Mesendoderm (in vitro differentiated cells): ENCODE results near the gene KIF1A.

ENCODE experiments used
- DNase-seq: peaks from one replicate; pipeline ENCODE4 v3.0.0; 2013
- H2AK5ac ChIP-seq: 2 replicates; pipeline ENCODE4 v1.6.1; 2013; ENCODE audit warnings: low read length, inconsistent platforms
- H2BK120ac ChIP-seq: 2 replicates; pipeline ENCODE4 v1.6.1; 2013; ENCODE audit warnings: low read depth, mild to moderate bottlenecking, low read length, moderate library complexity, mixed read lengths
- H2BK15ac ChIP-seq: replicated peaks from 2 replicates; pipeline ENCODE4 v1.6.1; 2013; ENCODE audit warnings: low read depth, mild to moderate bottlenecking, moderate library complexity
- H2BK5ac ChIP-seq: 2 replicates; pipeline ENCODE4 v1.6.1; 2013; ENCODE audit warnings: low read length, inconsistent platforms
- H3K18ac ChIP-seq: 2 replicates; pipeline ENCODE4 v1.6.1; 2013; ENCODE audit warnings: mild to moderate bottlenecking, low read length, mixed read lengths
- H3K23ac ChIP-seq: one replicate; pipeline ENCODE4 v1.6.1; 2013; ENCODE audit warnings: low read length
- H3K27ac ChIP-seq: 2 replicates; pipeline ENCODE4 v1.5.1; 2013; ENCODE audit warnings: low read depth, mild to moderate bottlenecking, inconsistent platforms, low read length, moderate library complexity
- H3K27me3 ChIP-seq: 2 replicates; pipeline ENCODE4 v1.6.1; 2013; ENCODE audit warnings: low read length, control low read depth, mild to moderate bottlenecking, inconsistent platforms; ENCODE audit not compliant: insufficient read depth, poor library complexity
- H3K36me3 ChIP-seq: 2 replicates; pipeline ENCODE4 v1.6.1; 2013; ENCODE audit warnings: low read length, inconsistent platforms; ENCODE audit not compliant: control insufficient read depth, insufficient read depth
- H3K4ac ChIP-seq: one replicate; pipeline ENCODE4 v1.6.1; 2013; ENCODE audit warnings: low read depth, mild to moderate bottlenecking, low read length, moderate library complexity
- H3K4me1 ChIP-seq: 2 replicates; pipeline ENCODE4 v1.6.1; 2013; ENCODE audit warnings: low read depth, low read length, inconsistent platforms; ENCODE audit not compliant: control insufficient read depth
- H3K4me2 ChIP-seq: 2 replicates; pipeline ENCODE4 v1.6.1; 2013; ENCODE audit warnings: low read length
- H3K4me3 ChIP-seq: 2 replicates; pipeline ENCODE4 v1.5.1; 2013; ENCODE audit warnings: mild to moderate bottlenecking, low read length
- H3K56ac ChIP-seq: one replicate; pipeline ENCODE4 v1.6.1; 2013; ENCODE audit warnings: low read length
- H3K79me1 ChIP-seq: 2 replicates; pipeline ENCODE4 v1.6.1; 2013; ENCODE audit warnings: low read length, inconsistent platforms
- H3K79me2 ChIP-seq: 2 replicates; pipeline ENCODE4 v1.6.1; 2013; ENCODE audit warnings: mild to moderate bottlenecking, low read length; ENCODE audit not compliant: control insufficient read depth, insufficient read depth
- H3K9ac ChIP-seq: 2 replicates; pipeline ENCODE4 v1.6.1; 2013; ENCODE audit warnings: low read length, inconsistent platforms
- H4K5ac ChIP-seq: one replicate; pipeline ENCODE4 v1.6.1; 2013; ENCODE audit warnings: low read length
- H4K8ac ChIP-seq: one replicate; pipeline ENCODE4 v1.6.1; 2013; ENCODE audit warnings: low read depth, mild to moderate bottlenecking, control low read depth, low read length, moderate library complexity
- WGBS: extraction: QIAGEN DNeasy Blood & Tissue Kit; methylation state at CpG from one replicate; pipeline ENCODE4 v1.1.7; 2013; ENCODE audit warnings: low lambda C conversion rate, missing lambda C conversion rate; ENCODE audit not compliant: insufficient coverage; ENCODE audit errors: extremely low coverage; 5-methylcytosine and 5-hydroxymethylcytosine counted together

Gene KIF1A

DNA sequence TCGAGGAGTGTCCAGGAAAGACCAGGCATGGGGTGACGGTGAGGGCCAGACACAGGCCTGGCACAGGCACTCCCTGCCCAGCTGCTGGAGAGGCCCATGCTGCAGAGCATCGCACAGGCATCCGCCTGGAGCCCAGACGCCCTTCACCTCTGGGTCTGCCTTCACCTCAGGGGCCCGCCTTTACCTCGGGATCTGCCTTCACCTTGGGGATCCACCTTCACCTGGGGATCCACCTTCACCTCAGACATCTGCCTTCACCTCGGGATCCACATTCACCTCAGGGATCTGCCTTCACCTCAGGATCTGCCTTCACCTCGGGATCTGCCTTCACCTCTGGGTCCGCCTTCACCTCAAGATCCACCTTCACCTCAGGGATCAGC is 7.7 kb downstream of the KIF1A start:
- no peak overlapping the region for H2AK5ac ChIP-seq
- no peak overlapping the region for H3K27ac ChIP-seq
- no peak overlapping the region for H2BK120ac ChIP-seq
- WGBS, result no CpG with 5 or more reads among the region's 10 CpGs
- H3K23ac ChIP-seq, result no peak overlapping the region
- H3K56ac ChIP-seq, result no peak overlapping the region
- no peak for DNase-seq
- H3K36me3 ChIP-seq, result peaks cover 5% of the 10 kb centered on the region
- H4K5ac ChIP-seq, result no peak overlapping the region
- H3K79me2 ChIP-seq, result peaks cover 67% of the 10 kb centered on the region
- H3K4me1 ChIP-seq, result no peaks in the 10 kb centered on the region
- H3K9ac ChIP-seq, result no peak overlapping the region
- H3K18ac ChIP-seq, result no peak overlapping the region
- H4K8ac ChIP-seq, result no peak overlapping the region
- H3K27me3 ChIP-seq, result no peaks in the 10 kb centered on the region
- H3K4me3 ChIP-seq, result no peak overlapping the region
- no peak overlapping the region for H2BK15ac ChIP-seq
- peaks cover 10% of the 10 kb centered on the region for H3K79me1 ChIP-seq
- H3K4me2 ChIP-seq, result no peak overlapping the region
- H3K4ac ChIP-seq, result no peak overlapping the region
- no peak overlapping the region for H2BK5ac ChIP-seq

DNA sequence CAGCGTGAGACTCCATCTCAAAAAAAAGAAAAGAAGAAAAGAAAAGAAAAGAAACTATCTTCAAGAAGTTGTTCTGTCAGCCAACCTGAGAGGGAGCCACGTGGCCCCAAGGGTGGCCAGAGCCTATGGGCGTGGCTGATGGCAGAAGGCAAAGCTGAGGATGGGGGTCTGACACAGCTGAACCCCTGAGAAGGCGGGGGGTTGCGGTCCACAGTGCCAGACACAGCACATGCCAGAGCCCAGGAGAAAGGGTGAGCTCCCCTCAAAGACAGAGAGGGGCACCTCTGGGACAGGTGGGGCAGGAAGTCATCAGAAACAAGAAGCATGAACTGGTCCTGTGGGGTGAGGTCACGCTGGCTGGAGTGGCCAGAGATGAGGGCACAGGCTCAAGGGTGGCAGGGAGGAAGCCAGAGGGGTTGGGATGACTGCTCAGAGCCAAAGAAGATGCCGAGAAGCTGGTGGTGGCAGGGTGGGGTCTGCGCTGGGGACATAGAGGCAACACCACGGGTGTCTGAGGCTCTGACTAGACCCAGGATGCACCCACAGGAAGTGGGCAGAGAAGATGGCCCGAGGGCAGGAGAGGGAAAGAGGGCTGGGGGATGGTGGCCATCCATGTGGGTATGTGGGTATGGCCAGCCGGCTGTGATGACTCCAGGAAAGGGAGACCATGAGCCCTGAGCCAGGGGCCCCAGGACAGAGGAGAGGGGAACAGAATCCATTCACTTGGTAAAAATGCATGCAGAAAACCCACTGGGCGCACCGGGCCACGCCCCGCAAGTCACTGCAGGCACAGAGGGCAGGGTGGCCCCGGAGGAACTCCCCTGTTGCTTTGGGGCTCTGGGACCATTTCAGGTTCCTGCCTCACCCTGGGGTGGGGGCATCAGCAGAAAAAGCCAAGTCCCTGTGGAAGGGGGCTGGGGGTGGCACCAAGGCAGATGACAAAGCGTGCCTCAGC is 8.4 kb downstream of the KIF1A start:
- no peak overlapping the region for H2BK120ac ChIP-seq
- H2BK15ac ChIP-seq, result no peak overlapping the region
- H3K4me1 ChIP-seq, result no peaks in the 10 kb centered on the region
- H3K4ac ChIP-seq, result no peak overlapping the region
- no CpG with 5 or more reads among the region's 17 CpGs for WGBS
- no peak overlapping the region for H3K27ac ChIP-seq
- no peak overlapping the region for H3K56ac ChIP-seq
- no peak overlapping the region for H3K23ac ChIP-seq
- no peak overlapping the region for H3K18ac ChIP-seq
- H4K8ac ChIP-seq, result no peak overlapping the region
- peaks cover 60% of the 10 kb centered on the region for H3K79me2 ChIP-seq
- peaks cover 9% of the 10 kb centered on the region for H3K79me1 ChIP-seq
- DNase-seq, result no peak
- H4K5ac ChIP-seq, result no peak overlapping the region
- H3K4me2 ChIP-seq, result no peak overlapping the region
- no peaks in the 10 kb centered on the region for H3K27me3 ChIP-seq
- H3K4me3 ChIP-seq, result no peak overlapping the region
- H3K9ac ChIP-seq, result no peak overlapping the region
- H2BK5ac ChIP-seq, result no peak overlapping the region
- no peak overlapping the region for H2AK5ac ChIP-seq
- peaks cover 5% of the 10 kb centered on the region for H3K36me3 ChIP-seq

DNA sequence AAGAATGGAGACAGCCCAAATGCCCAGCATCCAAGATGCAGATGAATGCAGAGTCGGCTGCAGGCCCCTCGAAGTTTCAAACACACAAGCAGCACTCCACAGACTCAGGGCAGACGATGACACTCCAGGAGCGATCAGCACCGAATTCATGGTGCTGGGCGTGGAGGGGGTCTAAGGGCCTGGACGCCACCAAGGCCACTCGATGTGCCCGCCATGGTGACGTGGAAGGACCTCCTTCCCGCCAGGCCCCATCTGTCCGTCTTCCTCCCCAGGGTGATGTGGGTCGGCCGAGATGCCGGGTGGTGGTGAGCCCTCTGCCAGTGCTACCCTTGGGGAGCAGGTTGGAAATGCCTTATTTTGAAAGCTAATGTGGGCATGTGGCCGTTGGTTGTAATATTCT is 9.4 kb downstream of the KIF1A start:
- WGBS, result no CpG with 5 or more reads among the region's 16 CpGs
- no peak overlapping the region for H3K4me3 ChIP-seq
- peaks cover 58% of the 10 kb centered on the region for H3K79me2 ChIP-seq
- H2BK120ac ChIP-seq, result no peak overlapping the region
- H2AK5ac ChIP-seq, result no peak overlapping the region
- no peak overlapping the region for H4K5ac ChIP-seq
- peaks cover 3% of the 10 kb centered on the region for H3K36me3 ChIP-seq
- H3K4me2 ChIP-seq, result no peak overlapping the region
- DNase-seq, result no peak
- no peaks in the 10 kb centered on the region for H3K27me3 ChIP-seq
- no peak overlapping the region for H3K18ac ChIP-seq
- H3K9ac ChIP-seq, result no peak overlapping the region
- H3K56ac ChIP-seq, result no peak overlapping the region
- no peak overlapping the region for H4K8ac ChIP-seq
- no peak overlapping the region for H3K23ac ChIP-seq
- H2BK5ac ChIP-seq, result no peak overlapping the region
- H3K79me1 ChIP-seq, result peaks cover 8% of the 10 kb centered on the region
- no peak overlapping the region for H3K4ac ChIP-seq
- H2BK15ac ChIP-seq, result no peak overlapping the region
- H3K4me1 ChIP-seq, result no peaks in the 10 kb centered on the region
- no peak overlapping the region for H3K27ac ChIP-seq

DNA sequence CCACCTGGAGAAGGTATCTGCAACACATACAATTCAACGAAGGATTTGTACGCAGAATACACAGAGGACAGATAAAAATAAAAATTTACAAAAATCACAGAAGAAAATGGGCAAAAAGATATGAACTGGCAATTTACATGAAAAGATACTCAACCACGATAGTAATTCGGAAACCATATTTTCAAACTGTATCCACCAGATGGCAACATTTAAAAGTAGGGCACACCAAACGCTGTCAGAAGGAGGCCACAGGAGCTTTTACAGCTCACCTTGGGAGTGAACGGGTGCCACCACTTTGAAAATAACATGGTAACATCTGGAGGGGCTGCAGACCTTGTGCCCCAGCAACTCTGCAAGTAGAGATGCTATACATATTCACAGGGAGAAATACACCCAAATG is 9.8 kb downstream of the KIF1A start:
- H3K27me3 ChIP-seq, result no peaks in the 10 kb centered on the region
- H3K27ac ChIP-seq, result no peak overlapping the region
- H3K18ac ChIP-seq, result no peak overlapping the region
- H4K8ac ChIP-seq, result no peak overlapping the region
- H2BK120ac ChIP-seq, result no peak overlapping the region
- H3K79me2 ChIP-seq, result peaks cover 53% of the 10 kb centered on the region
- H2BK15ac ChIP-seq, result no peak overlapping the region
- no peak overlapping the region for H2BK5ac ChIP-seq
- H3K56ac ChIP-seq, result no peak overlapping the region
- WGBS, result no CpG with 5 or more reads among the region's 6 CpGs
- no peak overlapping the region for H3K4ac ChIP-seq
- no peak for DNase-seq
- H3K23ac ChIP-seq, result no peak overlapping the region
- H3K4me3 ChIP-seq, result no peak overlapping the region
- H3K4me1 ChIP-seq, result no peaks in the 10 kb centered on the region
- H2AK5ac ChIP-seq, result no peak overlapping the region
- H4K5ac ChIP-seq, result no peak overlapping the region
- H3K4me2 ChIP-seq, result no peak overlapping the region
- H3K36me3 ChIP-seq, result peaks cover 3% of the 10 kb centered on the region
- no peak overlapping the region for H3K9ac ChIP-seq
- H3K79me1 ChIP-seq, result peaks cover 8% of the 10 kb centered on the region

DNA sequence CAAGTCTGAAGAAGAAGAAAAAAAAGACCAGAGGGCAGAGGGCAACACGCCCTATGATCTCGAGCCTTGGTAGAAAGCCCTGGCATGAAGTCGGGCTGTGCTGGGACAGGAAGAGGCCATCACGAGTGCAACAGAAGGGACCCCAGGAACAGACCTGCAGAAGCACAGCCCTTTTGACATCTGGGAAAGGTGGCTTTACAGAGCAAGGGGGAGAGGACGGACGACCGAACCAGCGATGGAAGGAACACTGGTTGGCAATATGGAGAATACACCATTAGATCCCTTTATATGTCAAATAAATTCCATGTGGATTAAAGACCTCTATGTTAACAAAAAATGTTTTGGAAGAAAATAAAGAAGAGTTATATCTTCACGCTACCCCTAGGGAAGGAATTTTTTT is 10.7 kb downstream of the KIF1A start:
- Histone ChIP-seq H3K4me2 (no peak overlapping the region), H3K18ac (no peak overlapping the region), H3K27ac (no peak overlapping the region), H3K79me2 (peaks cover 49% of the 10 kb centered on the region), H2BK120ac (no peak overlapping the region), H3K27me3 (no peaks in the 10 kb centered on the region), H3K56ac (no peak overlapping the region), H3K4me1 (no peaks in the 10 kb centered on the region), H2BK5ac (no peak overlapping the region), H3K9ac (no peak overlapping the region), H3K23ac (no peak overlapping the region), H2BK15ac (no peak overlapping the region), H3K4ac (no peak overlapping the region), H4K5ac (no peak overlapping the region), H2AK5ac (no peak overlapping the region), H3K36me3 (peaks cover 3% of the 10 kb centered on the region), H4K8ac (no peak overlapping the region), H3K79me1 (peaks cover 8% of the 10 kb centered on the region), H3K4me3 (no peak overlapping the region)
- no peak for DNase-seq
- WGBS, result no CpG with 5 or more reads among the region's 9 CpGs

DNA sequence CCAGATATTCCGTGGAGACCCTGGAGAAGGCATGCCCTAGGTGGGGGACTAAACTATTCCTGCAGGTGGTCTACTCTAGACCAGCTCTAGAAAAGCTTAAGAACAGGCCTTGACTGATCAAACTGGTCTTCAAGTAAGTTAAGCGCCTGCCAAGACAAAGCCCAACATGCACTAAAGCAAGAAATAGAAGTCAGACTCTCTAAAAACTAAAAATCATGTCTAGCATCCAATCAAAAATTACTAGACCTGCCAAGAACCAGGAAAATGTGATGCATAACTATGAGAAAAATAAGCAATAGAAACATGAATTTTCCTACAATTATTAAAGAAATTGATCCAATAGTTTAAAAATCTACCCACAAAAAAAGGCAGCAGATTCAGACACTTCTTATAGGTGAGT is 13.6 kb downstream of the KIF1A start:
- H2BK5ac ChIP-seq, result no peak overlapping the region
- no peak overlapping the region for H4K8ac ChIP-seq
- no peak for DNase-seq
- H3K79me2 ChIP-seq, result peaks cover 40% of the 10 kb centered on the region
- H2BK120ac ChIP-seq, result no peak overlapping the region
- H2AK5ac ChIP-seq, result no peak overlapping the region
- no peak overlapping the region for H3K18ac ChIP-seq
- no peak overlapping the region for H3K23ac ChIP-seq
- no peaks in the 10 kb centered on the region for H3K4me1 ChIP-seq
- no peak overlapping the region for H4K5ac ChIP-seq
- no peak overlapping the region for H3K27ac ChIP-seq
- H3K4me3 ChIP-seq, result no peak overlapping the region
- H2BK15ac ChIP-seq, result no peak overlapping the region
- H3K4me2 ChIP-seq, result no peak overlapping the region
- peaks cover 9% of the 10 kb centered on the region for H3K79me1 ChIP-seq
- H3K9ac ChIP-seq, result no peak overlapping the region
- H3K27me3 ChIP-seq, result no peaks in the 10 kb centered on the region
- no CpG with 5 or more reads among the region's 2 CpGs for WGBS
- H3K4ac ChIP-seq, result no peak overlapping the region
- no peak overlapping the region for H3K56ac ChIP-seq
- H3K36me3 ChIP-seq, result no peaks in the 10 kb centered on the region
